ENCODE measurements around the gene GRM5.
"Not testable (repeated sequence)": the region's sequence is repeated elsewhere in the genome, so short reads cannot be mapped to it uniquely, and the experiment has no call there.

The GRM5 gene

GRCh38 chr11:88835709-88836108 is 230.1 kb downstream of the GRM5 start:
- DNase-seq (ENCODE audit: low spot score): not testable (repeated sequence)

GRCh38 chr11:88831303-88831890 is 234.4 kb downstream of the GRM5 start:
- DNase-seq (ENCODE audit: low spot score): no peak

- DNase-seq (ENCODE audit: low spot score): peak; percentile 39
These were observed 238.6 kb downstream of the GRM5 start for GRCh38 chr11:88827018-88827676.

DNA sequence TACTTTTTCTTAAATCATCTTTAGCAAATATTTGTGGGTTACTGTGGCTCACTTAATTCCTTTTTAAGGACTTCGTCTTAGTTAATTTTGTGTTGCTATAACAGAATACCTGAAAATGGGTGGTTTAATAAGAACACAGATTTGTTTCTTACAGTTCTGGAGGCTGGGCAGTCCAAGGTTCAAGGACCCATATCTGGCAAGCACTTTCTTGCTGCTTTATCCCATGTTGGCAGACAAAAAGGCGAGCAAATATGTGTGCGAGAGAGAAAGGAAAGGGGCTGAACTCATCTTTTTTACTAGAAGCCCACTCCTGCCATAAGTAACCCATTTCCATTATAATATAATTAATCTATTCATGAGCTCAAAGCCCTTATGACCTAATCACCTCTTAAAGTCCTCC is 246.2 kb downstream of the GRM5 start:
- DNase-seq (ENCODE audit: low spot score): no peak

GRCh38 chr11:88818978-88819377 is 246.8 kb downstream of the GRM5 start:
- DNase-seq (ENCODE audit: low spot score): no peak

GRCh38 chr11:88815505-88815904 is 250.3 kb downstream of the GRM5 start:
- no peak for DNase-seq (ENCODE audit: low spot score)

GRCh38 chr11:88814076-88814475 is 251.7 kb downstream of the GRM5 start:
- DNase-seq (ENCODE audit: low spot score): no peak

DNA sequence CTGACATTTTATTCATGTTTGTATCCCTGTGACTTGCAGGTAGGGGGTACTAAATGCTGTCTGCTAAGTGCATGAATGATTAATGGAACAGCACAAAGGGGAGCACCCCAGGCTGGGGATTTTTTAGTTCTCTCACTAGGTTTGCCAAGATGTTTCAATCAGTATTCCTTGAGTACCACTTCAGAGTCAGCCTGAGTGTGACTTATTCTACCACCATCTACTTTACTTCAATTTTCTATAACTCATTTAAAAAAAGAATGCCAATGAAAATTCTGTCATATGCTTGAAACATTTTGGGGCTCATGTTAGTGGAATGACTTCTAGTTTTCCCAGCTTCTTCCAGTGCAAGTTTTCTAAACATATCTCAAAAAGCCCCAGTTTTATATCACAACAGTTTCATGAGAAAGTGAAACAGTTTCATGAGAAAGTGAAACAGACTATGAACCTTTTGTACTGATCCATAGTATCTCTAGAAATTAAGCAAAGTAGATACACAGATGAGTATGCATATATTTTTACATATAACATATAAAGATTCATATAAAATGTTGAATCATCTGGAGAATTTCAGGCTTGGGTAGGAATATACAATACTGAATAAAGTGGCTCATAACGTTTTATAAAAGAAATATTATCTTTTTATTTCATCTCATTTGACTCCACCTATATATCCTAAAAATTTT is 252.4 kb downstream of the GRM5 start:
- no peak for DNase-seq (ENCODE audit: low spot score)

- DNase-seq (ENCODE audit: low spot score): no peak
These were observed 255.2 kb downstream of the GRM5 start for GRCh38 chr11:88810420-88811097.

DNA sequence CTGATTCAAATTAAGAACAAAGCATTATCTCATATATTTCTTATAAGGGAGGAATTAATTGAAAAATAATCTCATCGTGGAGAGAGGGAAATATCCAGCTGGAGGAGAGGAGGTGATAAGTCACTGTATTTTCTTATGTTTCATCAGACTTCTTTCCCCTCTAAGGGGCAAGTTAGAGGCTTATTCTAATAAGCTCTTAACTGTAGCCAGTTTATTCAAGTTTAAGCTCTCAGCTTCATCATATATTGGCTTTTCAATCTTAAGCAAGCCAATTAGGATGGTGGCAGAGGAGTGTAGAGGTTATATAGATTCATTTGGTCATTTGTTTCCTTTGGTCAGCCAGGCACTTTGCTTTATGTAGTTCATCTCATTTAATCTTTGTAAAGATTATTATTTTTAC is 256.7 kb downstream of the GRM5 start:
- DNase-seq (ENCODE audit: low spot score): no peak

DNA sequence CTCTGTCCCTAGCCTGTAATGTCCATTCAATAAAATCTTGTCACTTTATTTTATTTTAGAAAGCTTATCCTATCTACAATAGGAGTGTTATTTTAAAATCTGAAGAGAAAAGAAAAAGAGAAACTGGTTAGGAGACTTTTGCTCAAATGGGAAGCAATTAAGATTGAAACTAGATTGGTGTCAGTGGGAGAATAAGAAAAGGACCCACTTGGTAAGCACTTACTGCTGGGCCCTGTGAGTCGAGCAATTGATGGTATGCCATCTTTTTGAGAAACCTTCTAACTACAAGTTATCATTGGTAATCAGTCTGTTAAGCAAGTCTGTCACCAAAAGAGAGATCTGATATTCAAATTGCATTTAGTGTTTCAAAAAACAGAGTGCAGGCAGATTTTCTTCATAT is 258.4 kb downstream of the GRM5 start:
- DNase-seq (ENCODE audit: low spot score): no peak

- DNase-seq (ENCODE audit: low spot score): no peak
These were observed 259.4 kb downstream of the GRM5 start for GRCh38 chr11:88806410-88806809.

DNA sequence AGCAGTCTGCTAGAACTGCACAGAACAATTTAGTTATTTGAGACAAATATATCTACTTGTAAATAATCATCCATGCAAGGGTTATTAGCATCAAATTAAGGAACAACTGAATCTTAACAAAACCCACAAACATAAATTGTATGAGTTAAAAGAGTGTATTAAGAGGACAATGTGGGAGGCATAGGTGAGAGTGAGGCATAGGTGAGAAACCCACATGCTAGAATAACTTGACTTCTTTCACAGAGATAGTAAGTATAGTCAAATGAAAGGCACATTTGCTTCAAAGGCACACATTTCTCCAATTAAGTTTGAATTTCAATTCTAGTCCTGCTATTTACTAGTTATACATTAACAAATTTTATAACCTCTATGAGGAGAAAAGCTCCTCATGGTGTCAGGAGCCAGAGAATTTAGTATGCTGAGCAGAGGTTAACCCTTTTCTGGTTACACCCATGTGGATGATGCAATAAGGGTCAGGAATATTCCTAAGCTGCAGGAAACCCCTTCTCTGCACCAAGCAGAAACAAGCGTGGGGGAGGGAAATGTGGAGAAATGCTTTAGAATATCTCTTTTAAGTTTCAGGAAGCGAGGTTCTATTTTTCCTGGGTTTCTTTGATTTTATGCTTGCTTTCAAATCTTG is 264.2 kb downstream of the GRM5 start:
- DNase-seq (ENCODE audit: low spot score): peak; percentile 15

DNA sequence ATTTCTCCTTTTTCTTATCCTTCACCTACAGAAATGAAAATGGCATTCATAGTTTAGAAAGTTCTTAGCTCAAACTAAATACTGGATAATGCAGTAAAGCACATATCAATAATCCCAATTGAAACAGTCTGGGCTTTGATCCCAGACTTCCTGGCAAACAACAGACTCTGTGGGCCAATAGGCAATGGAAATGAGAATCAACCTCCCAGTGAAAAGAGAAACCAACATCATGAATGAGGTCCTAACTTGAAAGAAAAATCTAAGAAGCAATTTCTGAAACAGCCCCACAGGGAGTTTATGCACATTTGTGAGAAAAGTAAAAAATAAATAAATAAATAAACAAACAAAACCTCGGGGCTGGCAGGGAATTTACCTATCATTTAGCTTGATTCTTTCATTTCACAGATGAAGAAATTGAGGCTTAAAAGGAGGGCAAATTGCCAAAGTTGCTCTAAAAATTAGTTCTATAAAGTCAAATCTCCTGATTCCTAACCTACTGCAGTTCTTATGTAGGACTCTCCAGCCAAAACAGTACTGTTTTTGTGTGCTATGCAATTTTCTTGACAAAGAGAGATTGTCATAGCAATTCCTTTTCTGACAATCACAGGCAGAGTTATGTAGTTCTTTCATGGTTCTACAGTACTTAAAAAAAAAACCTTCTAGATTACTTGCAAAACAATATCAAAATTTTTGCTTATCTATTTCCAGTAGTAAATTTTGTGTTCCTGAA is 265.8 kb downstream of the GRM5 start:
- no peak for DNase-seq (ENCODE audit: low spot score)

GRCh38 chr11:88790182-88790581 is 275.6 kb downstream of the GRM5 start:
- DNase-seq (ENCODE audit: low spot score): no peak

GRCh38 chr11:88779577-88779976 is 286.2 kb downstream of the GRM5 start:
- DNase-seq (ENCODE audit: low spot score): no peak

DNA sequence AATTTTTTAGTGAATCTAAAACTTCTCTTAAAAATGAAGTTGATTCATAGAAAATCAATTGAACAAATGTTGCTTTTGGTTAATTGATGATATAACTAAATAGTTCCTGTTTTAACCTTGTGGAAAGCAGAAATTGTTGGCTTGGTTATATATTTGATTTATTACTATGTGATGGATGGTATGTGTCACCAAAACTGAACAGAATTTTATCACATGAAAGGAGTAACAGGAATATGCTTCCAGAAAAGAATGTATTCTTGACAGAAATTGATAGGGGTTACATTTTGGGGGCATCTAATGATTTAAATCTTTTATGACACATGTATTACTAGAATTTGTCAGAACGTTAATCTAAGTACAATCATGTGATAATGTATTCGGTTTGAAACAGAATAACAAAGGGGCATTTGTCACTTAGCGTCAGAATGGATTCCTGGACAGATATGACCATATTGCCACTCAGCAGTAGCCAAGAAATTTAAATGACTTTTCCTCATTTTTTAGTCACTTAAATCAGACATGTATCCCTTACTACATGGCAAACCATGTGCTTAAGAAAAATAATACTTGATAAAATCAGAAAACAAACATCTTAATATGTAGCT is 295.2 kb downstream of the GRM5 start:
- no peak for DNase-seq (ENCODE audit: low spot score)

- no peak for DNase-seq (ENCODE audit: low spot score)
These were observed 321.6 kb downstream of the GRM5 start for GRCh38 chr11:88744140-88744539.

DNA sequence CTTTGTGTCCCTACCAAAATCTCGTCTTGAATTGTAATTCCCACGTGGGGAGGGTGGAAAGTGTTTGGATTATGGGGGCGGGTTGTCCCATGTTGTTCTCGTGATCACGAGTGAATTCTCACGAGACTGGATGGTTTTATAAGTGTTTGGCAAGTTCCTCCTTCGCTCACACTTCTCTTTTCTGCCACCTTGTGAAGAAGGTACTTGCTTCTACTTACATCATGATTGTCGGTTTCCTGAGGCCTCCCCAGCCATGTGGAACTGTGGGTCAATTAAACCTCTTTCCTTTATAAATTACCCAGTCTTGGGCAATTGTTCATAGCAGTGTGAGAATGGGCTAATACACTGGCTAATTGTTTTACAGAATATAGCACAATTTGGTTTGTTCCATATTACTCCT is 326.3 kb downstream of the GRM5 start:
- no peak for DNase-seq (ENCODE audit: low spot score)

DNA sequence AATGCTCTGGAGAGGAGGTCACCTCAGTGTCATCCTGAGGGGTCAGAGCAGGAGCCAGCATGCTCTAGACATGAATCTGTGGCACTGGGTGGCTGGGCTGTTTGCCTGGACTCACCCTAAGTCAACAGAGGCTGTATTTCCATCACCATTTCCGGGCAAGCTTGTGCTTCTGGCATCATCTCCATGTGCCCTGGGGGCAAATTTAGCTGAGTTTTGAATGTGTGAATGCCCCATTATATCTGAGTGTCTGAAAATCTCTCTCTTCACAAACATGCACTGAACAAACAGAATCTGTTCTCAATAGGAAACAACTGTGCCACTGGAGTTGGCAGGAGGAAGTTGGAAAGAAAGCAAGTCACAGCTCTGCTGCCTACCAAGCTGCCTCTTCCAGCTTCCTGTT is 356.2 kb downstream of the GRM5 start:
- DNase-seq (ENCODE audit: low spot score): no peak

DNA sequence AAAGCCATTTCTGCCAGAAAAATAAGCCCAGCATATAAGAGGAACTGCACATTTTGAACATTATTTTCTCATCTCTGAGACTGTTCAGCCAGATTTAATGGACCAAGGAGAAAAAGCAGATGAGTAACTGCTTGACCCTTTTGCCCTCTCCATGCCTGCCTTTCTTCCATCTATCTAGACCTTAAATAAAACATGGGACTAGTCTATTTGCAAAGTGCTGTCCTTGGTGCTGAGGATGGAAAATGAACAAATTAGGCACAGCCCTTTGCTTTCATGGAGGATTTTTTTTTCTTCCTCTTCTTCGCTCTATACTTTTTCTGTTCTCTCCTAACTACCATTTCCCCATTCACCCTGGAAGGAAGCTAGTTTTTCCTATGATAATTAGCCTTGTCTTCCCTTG is 361.3 kb downstream of the GRM5 start:
- no peak for DNase-seq (ENCODE audit: low spot score)
